CD14-positive monocyte (primary cell): ENCODE measurements around the gene ALAS1. TPM values are rescaled to one million over a fixed set of nuclear protein-coding genes. Genes with fewer than 3 reads are reported as not detected.

Experiments
- DNase-seq, 3 donors: peaks; one replicate each; pipeline ENCODE4 v3.0.0-alpha.2; 2011 to 2022
- H2AFZ ChIP-seq: 2 replicates; pipeline ENCODE4 v1.6.0; 2012; ENCODE audit warnings: mild to moderate bottlenecking, low read depth, low read length, inconsistent platforms; ENCODE audit not compliant: insufficient read depth, poor library complexity, severe bottlenecking
- H3K27ac ChIP-seq, 2 donors: 1 replicate in 1 of 2; 2 replicates in 1 of 2; pipeline ENCODE4 v1.5.1; 2012 to 2013; ENCODE audit warnings: low read length in 2 of 2, control low read depth in 1 of 2, inconsistent platforms in 1 of 2, low read depth in 1 of 2, mild to moderate bottlenecking in 1 of 2
- H3K27me3 ChIP-seq, 2 donors: one replicate each; pipeline versions ENCODE4 v1.6.0 to v1.6.1; 2011 to 2013; ENCODE audit warnings: low read length in 2 of 2; ENCODE audit not compliant: control insufficient read depth in 2 of 2, insufficient read depth in 2 of 2
- H3K36me3 ChIP-seq, 2 donors: replicated peaks in 1 of 2; 1 replicate in 1 of 2; 2 replicates in 1 of 2; pipeline versions ENCODE4 v1.5.1 to v1.6.1; 2012 to 2013; ENCODE audit warnings: low read length in 2 of 2, control low read depth in 1 of 2, inconsistent platforms in 1 of 2, mild to moderate bottlenecking in 1 of 2; ENCODE audit not compliant: insufficient read depth in 2 of 2, control insufficient read depth in 1 of 2
- H3K4me1 ChIP-seq, 2 donors: 1 replicate in 1 of 2; 2 replicates in 1 of 2; pipeline versions ENCODE4 v1.5.1 to v1.6.1; 2012 to 2013; ENCODE audit warnings: low read length in 2 of 2, control low read depth in 1 of 2, inconsistent platforms in 1 of 2, mild to moderate bottlenecking in 1 of 2, moderate library complexity in 1 of 2; ENCODE audit not compliant: insufficient read depth in 2 of 2, control insufficient read depth in 1 of 2
- H3K4me2 ChIP-seq: replicated peaks from 2 replicates; pipeline ENCODE3; 2012; ENCODE audit warnings: low read length, moderate library complexity, mild to moderate bottlenecking; ENCODE audit not compliant: poor library complexity, severe bottlenecking; ENCODE audit errors: extremely low read depth
- H3K4me3 ChIP-seq, 3 experiments: fragments of 200-600 bp in 1 of 3; sonication (generic) in 1 of 3; replicated peaks in 1 of 3; 1 replicate in 2 of 3; 2 replicates in 1 of 3; pipeline ENCODE4 v1.5.1; 2011 to 2013; ENCODE audit warnings: low read length in 3 of 3, mild to moderate bottlenecking in 3 of 3, control low read depth in 2 of 3, low read depth in 2 of 3, inconsistent platforms in 1 of 3, moderate library complexity in 1 of 3
- H3K79me2 ChIP-seq: 2 replicates; pipeline ENCODE4 v1.6.0; 2012; ENCODE audit warnings: mild to moderate bottlenecking, control low read depth, inconsistent platforms, low read length, moderate library complexity; ENCODE audit not compliant: insufficient read depth
- H3K9ac ChIP-seq: 2 replicates; pipeline ENCODE4 v1.6.0; 2017; ENCODE audit warnings: low read length, mild to moderate bottlenecking; ENCODE audit not compliant: insufficient read depth, poor library complexity, severe bottlenecking
- H3K9me3 ChIP-seq, 2 donors: replicated peaks in 1 of 2; 1 replicate in 1 of 2; 2 replicates in 1 of 2; pipeline versions ENCODE4 v1.5.1 to v1.6.1; 2012 to 2013; ENCODE audit warnings: low read length in 2 of 2, control low read depth in 1 of 2; ENCODE audit not compliant: control insufficient read depth in 1 of 2, insufficient read depth in 1 of 2
- H4K20me1 ChIP-seq: 2 replicates; pipeline ENCODE4 v1.6.0; 2012; ENCODE audit warnings: mild to moderate bottlenecking, low read length, control low read depth, moderate library complexity; ENCODE audit not compliant: insufficient read depth
- H3K27ac Mint-ChIP-seq, 7 donors: one replicate each; pipeline ENCODE4 v1.8.0; 2020; ENCODE audit warnings: mild to moderate bottlenecking in 7 of 7, mixed read lengths in 7 of 7, moderate library complexity in 6 of 7, inconsistent platforms in 2 of 7
- H3K27me3 Mint-ChIP-seq, 3 donors: one replicate each; pipeline ENCODE4 v1.8.0; 2021 to 2022; ENCODE audit warnings: low read depth in 3 of 3, mild to moderate bottlenecking in 3 of 3, mixed read lengths in 3 of 3, moderate library complexity in 3 of 3, inconsistent platforms in 1 of 3
- H3K36me3 Mint-ChIP-seq, 2 donors: one replicate each; pipeline ENCODE4 v1.8.0; 2020; ENCODE audit warnings: mixed read lengths in 2 of 2, inconsistent platforms in 1 of 2, mild to moderate bottlenecking in 1 of 2
- H3K4me1 Mint-ChIP-seq: one replicate; pipeline ENCODE4 v1.8.0; 2020; ENCODE audit warnings: mild to moderate bottlenecking, mixed read lengths
- H3K4me3 Mint-ChIP-seq, 2 donors: one replicate each; pipeline ENCODE4 v1.8.0; 2020; ENCODE audit warnings: mild to moderate bottlenecking in 2 of 2, mixed read lengths in 2 of 2, moderate library complexity in 1 of 2
- H3K9me3 Mint-ChIP-seq, 7 donors: one replicate each; pipeline ENCODE4 v1.8.0; 2020 to 2022; ENCODE audit warnings: mixed read lengths in 7 of 7, mild to moderate bottlenecking in 6 of 7, moderate library complexity in 6 of 7, inconsistent platforms in 2 of 7
- WGBS: methylation state at CpG from one replicate; pipeline ENCODE4 v1.1.5; 2013; ENCODE audit warnings: missing lambda C conversion rate; ENCODE audit not compliant: insufficient coverage; 5-methylcytosine and 5-hydroxymethylcytosine counted together
- intact Hi-C, 2 donors: fragments of 100-400 bp; cut with micrococcal nuclease; formaldehyde crosslinking; loops; one replicate each; pipeline versions ENCODE4 v1.15.0 to v1.15.1; 2023
- polyA plus RNA-seq, 3 donors: library from polyadenylated mRNA; depleted of rRNA in 1 of 3; unstranded in 2 of 3; stranded (reverse) in 1 of 3; fragments of 300-500 nt in 2 of 3; fragments of >200 nt in 1 of 3; fragmentation: Illumina TruSeq in 2 of 3; gene quantifications; 1 replicate in 2 of 3; 2 replicates in 1 of 3; pipeline ENCODE4 v1.2.3, GENCODE V29; 2012 to 2021
- TF ChIP-seq, protein P1 (sequence below): fragments of 200-600 bp; IDR thresholded peaks from one replicate; pipeline ENCODE4 v1.8.0; 2022; ENCODE audit warnings: antibody characterized with exemption, mild to moderate bottlenecking

The ALAS1 gene
- polyA plus RNA-seq, 3 donors, result 20.9 to 84.7 (median 38.7) TPM

DNA sequence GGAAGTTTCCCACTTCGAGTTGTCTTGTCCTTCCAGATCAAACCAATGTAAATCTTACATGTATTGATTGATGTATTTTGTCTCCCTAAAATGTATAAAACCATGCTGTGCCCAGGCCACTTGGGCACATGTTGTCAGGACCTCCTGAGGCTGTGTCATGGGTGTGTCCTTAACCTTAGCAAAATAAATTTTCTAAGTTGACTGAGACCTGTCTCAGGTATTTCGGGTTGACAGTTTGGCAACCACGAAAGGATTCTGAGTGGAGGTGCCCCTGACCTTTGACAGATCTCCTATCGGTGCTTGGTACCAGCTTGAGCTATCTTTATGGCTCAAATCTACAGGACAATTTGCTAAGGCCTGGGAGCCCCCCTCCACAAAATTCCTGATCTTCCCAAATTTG, 42.0 kb upstream of the ALAS1 start:
- H3K4me1 Mint-ChIP-seq, result peaks cover 17% of the 10 kb centered on the region
- H3K36me3 ChIP-seq, result no peaks in the 10 kb centered on the region
- intact Hi-C loops, result loop anchor here in 1 of 2 donors (2.0 to 5.0 kb wide), 2 partner anchors 56 to 99 kb away; partner anchors contain the start of gene DUSP7
- no peak overlapping the region for H2AFZ ChIP-seq
- H3K4me3 ChIP-seq, result no peak overlapping the region
- H3K27me3 Mint-ChIP-seq, result peaks cover 1 to 2% (median 1%) of the 10 kb centered on the region in 3 donors
- H3K4me3 Mint-ChIP-seq, result no peak overlapping the region
- no peaks in the 10 kb centered on the region for H3K9me3 Mint-ChIP-seq
- H3K4me1 ChIP-seq, result peaks cover 17 to 19% of the 10 kb centered on the region in 2 donors
- no peaks in the 10 kb centered on the region for H3K36me3 Mint-ChIP-seq
- peak overlapping the region in 1 of 7 donors; percentile 41 for H3K27ac Mint-ChIP-seq
- TF ChIP-seq, protein P1, sequence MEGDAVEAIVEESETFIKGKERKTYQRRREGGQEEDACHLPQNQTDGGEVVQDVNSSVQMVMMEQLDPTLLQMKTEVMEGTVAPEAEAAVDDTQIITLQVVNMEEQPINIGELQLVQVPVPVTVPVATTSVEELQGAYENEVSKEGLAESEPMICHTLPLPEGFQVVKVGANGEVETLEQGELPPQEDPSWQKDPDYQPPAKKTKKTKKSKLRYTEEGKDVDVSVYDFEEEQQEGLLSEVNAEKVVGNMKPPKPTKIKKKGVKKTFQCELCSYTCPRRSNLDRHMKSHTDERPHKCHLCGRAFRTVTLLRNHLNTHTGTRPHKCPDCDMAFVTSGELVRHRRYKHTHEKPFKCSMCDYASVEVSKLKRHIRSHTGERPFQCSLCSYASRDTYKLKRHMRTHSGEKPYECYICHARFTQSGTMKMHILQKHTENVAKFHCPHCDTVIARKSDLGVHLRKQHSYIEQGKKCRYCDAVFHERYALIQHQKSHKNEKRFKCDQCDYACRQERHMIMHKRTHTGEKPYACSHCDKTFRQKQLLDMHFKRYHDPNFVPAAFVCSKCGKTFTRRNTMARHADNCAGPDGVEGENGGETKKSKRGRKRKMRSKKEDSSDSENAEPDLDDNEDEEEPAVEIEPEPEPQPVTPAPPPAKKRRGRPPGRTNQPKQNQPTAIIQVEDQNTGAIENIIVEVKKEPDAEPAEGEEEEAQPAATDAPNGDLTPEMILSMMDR, result no peak
- 92% methylated on average over 2 of the region's 4 CpGs for WGBS
- no peak overlapping the region for H3K4me2 ChIP-seq
- no peak overlapping the region for H3K27ac ChIP-seq
- no peaks in the 10 kb centered on the region for H3K9me3 ChIP-seq
- no peak overlapping the region for H3K9ac ChIP-seq
- H4K20me1 ChIP-seq, result no peaks in the 10 kb centered on the region
- no peaks in the 10 kb centered on the region for H3K27me3 ChIP-seq
- no peak for DNase-seq
- peaks cover 29% of the 10 kb centered on the region for H3K79me2 ChIP-seq

DNA sequence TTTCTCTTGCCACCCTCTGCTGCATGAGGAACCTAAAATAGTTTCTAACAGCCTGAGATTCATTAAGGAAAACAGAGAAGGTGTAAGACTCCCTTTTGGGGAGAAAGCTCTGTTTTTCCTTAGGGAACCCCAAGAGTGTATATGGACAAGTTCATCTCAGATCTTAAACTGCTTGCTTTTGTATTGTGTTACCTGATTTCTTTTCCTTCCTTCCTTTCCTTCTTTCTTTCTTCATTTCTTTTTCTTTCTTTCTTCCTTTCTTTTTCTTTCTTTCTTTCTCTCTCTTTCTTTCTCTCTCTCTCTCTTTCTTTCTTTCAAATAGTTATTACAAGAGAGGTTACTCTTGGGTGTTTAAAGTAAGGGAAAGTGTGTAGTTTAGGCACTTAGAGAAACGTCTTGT, 38.5 kb upstream of the ALAS1 start:
- no peak overlapping the region for H2AFZ ChIP-seq
- no peaks in the 10 kb centered on the region for H3K79me2 ChIP-seq
- Mint-ChIP-seq H3K4me3 (no peak overlapping the region), H3K9me3 (no peaks in the 10 kb centered on the region), H3K36me3 (no peaks in the 10 kb centered on the region), H3K27ac (peak overlapping the region in 2 of 7 donors; percentile 8 to 46), H3K27me3 (peaks cover 1 to 3% (median 1%) of the 10 kb centered on the region in 3 donors), H3K4me1 (peaks cover 9% of the 10 kb centered on the region)
- DNase-seq, result no peak
- TF ChIP-seq, protein P1, result no peak
- H3K36me3 ChIP-seq, result no peaks in the 10 kb centered on the region
- H3K27me3 ChIP-seq, result no peaks in the 10 kb centered on the region
- H3K4me1 ChIP-seq, result peaks cover 6% of the 10 kb centered on the region in 2 donors
- H3K9me3 ChIP-seq, result no peaks in the 10 kb centered on the region
- WGBS, result no CpG with 5 or more reads among the region's 1 CpG
- no peak overlapping the region for H3K27ac ChIP-seq
- no peak overlapping the region for H3K4me3 ChIP-seq
- H3K4me2 ChIP-seq, result no peak overlapping the region
- intact Hi-C loops, result loop anchor here in 1 of 2 donors (5.0 kb wide), 1 partner anchor 53 kb away; no protein-coding TSS in a partner anchor
- no peak overlapping the region for H3K9ac ChIP-seq
- no peaks in the 10 kb centered on the region for H4K20me1 ChIP-seq
